Right cardiac atrium (tissue), 5 donors: ENCODE measurements around the gene MRC2. TPM values are rescaled to one million over a fixed set of nuclear protein-coding genes. Genes with fewer than 3 reads are reported as not detected.

Experiments
- ATAC-seq, 2 donors: fragments of 200-7000 bp; cut with Tn5 transposase; one replicate each; pipeline versions ENCODE4 v1.8.0 to v1.9.1; 2020; ENCODE audit warnings: moderate library complexity in 2 of 2, mild to moderate bottlenecking in 1 of 2
- DNase-seq, 3 donors: peaks; one replicate each; pipeline ENCODE4 v3.0.0-alpha.2; 2020
- H3K27ac ChIP-seq: one replicate; pipeline ENCODE4 v1.5.1; 2013; ENCODE audit warnings: mild to moderate bottlenecking, low read length, control low read depth, moderate library complexity
- H3K27me3 ChIP-seq: one replicate; pipeline ENCODE4 v1.6.1; 2013; ENCODE audit not compliant: control insufficient read depth, insufficient read depth
- H3K4me1 ChIP-seq: one replicate; pipeline ENCODE4 v1.6.1; 2013; ENCODE audit warnings: low read length; ENCODE audit not compliant: control insufficient read depth, insufficient read depth
- H3K4me3 ChIP-seq: one replicate; pipeline ENCODE4 v1.5.1; 2013; ENCODE audit warnings: low read length, control low read depth
- H3K9me3 ChIP-seq: one replicate; pipeline ENCODE4 v1.6.1; 2013; ENCODE audit warnings: low read length; ENCODE audit not compliant: control insufficient read depth
- WGBS: extraction: QIAGEN DNeasy Blood & Tissue Kit; methylation state at CpG from one replicate; pipeline ENCODE4 v1.1.7; 2013; 5-methylcytosine and 5-hydroxymethylcytosine counted together
- intact Hi-C, 4 donors: fragments of 100-400 bp; cut with DNase I; formaldehyde crosslinking; loops; one replicate each; pipeline versions ENCODE4 v1.11.0 to v1.14.0; 2022 to 2023
- polyA plus RNA-seq: library from polyadenylated mRNA; stranded (reverse); fragments of 200-250 nt; gene quantifications from one replicate; pipeline ENCODE4 v1.2.3, GENCODE V29; 2013
- total RNA-seq, 4 donors: library from RNA; stranded (reverse); fragmentation: NEBNext Ultra II Directional; extraction: Animal tissue kit (Norgen Biotek cat#: 25700); gene quantifications; one replicate each; pipeline ENCODE4 v1.2.1, GENCODE V29; 2021
- donor health status: healthy with polysubstance abuse.
- donor health status: DM: no; HTN: yes; CAD: no.
- donor health status: DM: no; HTN: no; CAD: no.
- donor health status: DM: no; HTN: yes; CAD: no; lungs with severe emphysema.
- donor health status: DM: yes; HTN: yes; CAD: no.

MRC2 gene
- total and polyA plus RNA-seq, 5 donors: 33.7 to 91.9 (median 50.7) TPM

DNA sequence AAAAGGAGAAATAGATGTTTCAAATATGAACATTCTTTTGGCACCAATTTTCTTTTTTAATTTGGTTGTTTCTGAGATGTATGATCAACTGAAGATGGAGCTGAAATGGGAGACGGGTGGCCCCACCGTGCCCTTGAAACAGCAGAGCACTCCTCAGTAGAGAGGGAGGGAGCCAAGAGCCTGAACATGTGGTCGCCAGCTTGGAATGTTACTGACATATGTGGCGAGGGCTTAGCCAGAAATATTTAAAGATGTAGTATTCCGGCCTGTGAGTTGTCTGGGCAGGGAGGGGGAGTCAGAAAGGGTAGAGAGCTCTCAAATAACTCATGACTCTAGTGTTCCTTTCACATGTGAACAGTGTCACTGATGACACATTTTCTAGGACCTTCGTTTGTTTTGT, 13.3 kb upstream of the MRC2 start:
- no peak for DNase-seq
- no peaks in the 10 kb centered on the region for H3K9me3 ChIP-seq
- peaks cover 3% of the 10 kb centered on the region for H3K4me1 ChIP-seq
- 42% methylated on average over 6 of the region's 6 CpGs for WGBS
- no peak overlapping the region for H3K4me3 ChIP-seq
- intact Hi-C loops: no loop called here
- no peak for ATAC-seq
- no peaks in the 10 kb centered on the region for H3K27me3 ChIP-seq
- no peak overlapping the region for H3K27ac ChIP-seq

DNA sequence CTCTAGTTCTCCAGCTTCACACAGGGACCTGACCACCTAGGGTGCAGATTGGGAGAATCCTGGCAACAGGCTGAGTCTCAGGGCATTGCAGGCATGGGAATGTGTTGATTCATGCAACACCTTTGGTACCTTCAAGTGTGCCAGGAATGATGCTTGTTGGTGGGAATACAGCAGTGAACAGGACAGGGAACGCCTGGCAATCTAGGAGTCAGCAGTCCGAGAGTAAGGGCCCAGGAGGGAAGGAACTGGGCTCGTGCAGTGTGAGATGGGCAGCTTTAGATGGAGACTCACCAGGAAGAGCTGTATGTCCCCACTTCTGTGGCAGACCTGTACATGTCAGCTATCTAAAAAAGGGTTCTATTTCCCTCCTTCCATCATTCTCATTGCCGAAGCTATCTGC, 12.0 kb upstream of the MRC2 start:
- no peak for ATAC-seq
- 83% methylated on average over 4 of the region's 4 CpGs for WGBS
- DNase-seq: no peak
- Histone ChIP-seq H3K27me3 (no peaks in the 10 kb centered on the region), H3K27ac (no peak overlapping the region), H3K4me3 (no peak overlapping the region), H3K4me1 (peaks cover 3% of the 10 kb centered on the region), H3K9me3 (no peaks in the 10 kb centered on the region)
- intact Hi-C loops: no loop called here

DNA sequence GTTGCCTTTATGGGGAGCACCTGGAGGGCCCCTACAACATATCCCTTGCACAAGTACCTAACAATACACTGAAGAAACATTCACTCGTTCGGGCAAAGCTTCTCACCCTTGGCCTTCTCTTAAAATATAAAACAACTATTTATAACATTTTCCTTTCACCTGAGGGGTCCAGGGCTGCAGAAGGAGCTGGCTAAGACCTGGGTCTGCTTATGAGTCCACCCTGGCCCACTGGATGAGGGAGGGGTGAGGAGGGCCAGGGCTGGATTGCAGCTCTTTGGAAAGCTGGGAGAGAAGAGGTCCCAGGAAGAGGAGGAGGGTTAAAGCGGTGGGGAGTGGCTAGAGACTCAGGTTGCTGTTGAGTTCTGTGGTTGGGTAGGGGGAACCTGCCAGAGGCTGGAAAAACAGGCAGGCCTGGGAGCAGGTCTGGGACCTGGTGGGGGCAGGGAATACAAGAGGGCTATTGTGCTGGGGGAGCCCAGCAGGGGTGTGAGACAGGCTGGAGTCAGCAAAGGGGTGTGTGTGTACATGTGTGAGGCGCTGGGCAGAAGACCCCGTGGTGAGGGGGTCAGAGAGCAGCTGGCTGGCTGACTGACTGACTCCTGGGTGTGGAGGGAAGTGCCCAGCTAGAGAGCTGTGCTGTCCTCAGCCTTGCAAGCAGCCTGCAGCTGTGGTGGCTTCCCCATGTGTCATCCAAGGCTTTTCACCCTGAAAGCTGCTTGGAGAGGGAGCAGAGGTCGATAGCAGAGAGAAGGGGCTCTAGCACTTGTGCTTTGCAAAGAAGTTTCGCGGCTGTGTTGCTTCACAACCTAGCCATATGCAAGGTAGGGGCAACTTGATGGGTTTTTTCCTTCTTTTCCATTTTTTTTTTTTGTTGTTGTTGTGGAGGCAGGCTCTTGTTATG, 10.2 kb upstream of the MRC2 start:
- Histone ChIP-seq H3K9me3 (no peaks in the 10 kb centered on the region), H3K27me3 (no peaks in the 10 kb centered on the region), H3K4me3 (no peak overlapping the region), H3K4me1 (peaks cover 3% of the 10 kb centered on the region), H3K27ac (no peak overlapping the region)
- DNase-seq: no peak
- intact Hi-C loops: no loop called here
- ATAC-seq: no peak
- 71% methylated on average over 8 of the region's 8 CpGs for WGBS

DNA sequence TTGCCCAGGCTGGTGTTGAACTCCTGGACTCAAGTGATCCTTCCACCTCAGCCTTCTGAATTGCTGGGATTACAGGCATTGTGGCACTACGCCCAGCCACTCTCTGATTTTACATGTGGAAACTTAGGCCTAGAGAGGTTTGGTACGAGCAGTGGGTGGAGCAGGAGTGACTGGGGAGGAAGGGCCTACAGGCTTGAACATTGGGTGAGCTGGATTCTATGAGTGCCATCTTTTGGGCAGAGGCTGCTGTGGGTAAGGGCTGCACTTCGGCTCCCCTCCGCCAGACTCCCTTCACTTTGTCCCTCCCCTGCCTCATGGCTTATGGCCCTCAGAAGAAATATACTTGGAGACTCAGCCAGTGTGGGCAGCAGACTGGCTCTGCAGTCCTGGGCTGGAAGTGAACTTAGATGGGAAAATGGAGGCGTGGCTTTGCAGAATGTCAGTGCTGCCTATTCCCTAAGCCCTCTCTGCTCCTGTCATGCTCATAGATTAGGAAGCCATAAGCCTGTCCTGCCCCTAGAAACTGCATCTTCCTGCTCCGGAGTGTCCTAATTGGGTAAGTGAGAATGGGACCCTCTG, 9.5 kb upstream of the MRC2 start:
- Histone ChIP-seq H3K4me3 (no peak overlapping the region), H3K27me3 (no peaks in the 10 kb centered on the region), H3K27ac (no peak overlapping the region), H3K9me3 (no peaks in the 10 kb centered on the region), H3K4me1 (peaks cover 3% of the 10 kb centered on the region)
- ATAC-seq: peak; percentile 8 to 15
- peak in 1 of 3 donors; percentile 75 for DNase-seq
- WGBS: 73% methylated on average over 6 of the region's 6 CpGs
- intact Hi-C loops: no loop called here

DNA sequence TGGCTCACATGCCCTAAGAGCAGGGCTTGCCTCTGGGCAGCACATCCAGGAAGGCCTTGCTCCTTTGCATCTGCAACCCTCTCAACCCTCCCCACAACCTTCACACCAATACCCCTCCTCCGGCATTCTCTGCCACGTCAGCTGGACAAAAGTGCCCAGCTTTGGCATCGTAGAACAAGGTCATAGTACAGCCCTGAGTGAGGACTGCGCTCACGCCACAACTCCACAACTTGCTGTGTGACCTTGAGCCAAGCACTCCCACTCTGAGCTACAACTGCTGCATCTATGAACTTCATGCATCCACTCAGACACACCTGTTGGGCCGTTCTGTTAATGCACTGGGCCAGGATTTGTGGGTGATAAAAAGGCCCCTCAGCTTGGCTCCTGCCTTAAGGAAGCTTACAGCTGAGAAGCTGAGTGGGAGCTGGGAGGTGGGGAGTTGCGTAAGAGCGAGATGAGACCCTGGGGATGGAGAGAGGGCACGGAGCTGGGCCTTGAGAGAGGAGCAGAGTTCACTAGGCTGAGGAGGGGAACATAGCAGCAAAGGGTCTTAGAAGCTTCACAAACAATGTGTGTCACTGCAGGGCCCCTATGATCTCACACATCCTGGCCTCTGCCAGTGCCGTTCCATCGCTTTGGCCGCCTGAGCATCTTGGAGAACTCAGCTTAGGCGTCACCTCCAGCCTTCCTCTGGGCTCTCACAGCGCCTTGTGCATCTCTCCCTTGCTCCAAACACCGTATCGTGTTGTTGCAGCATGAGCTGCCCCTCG, 8.6 kb upstream of the MRC2 start:
- H3K27ac ChIP-seq: no peak overlapping the region
- 70% methylated on average over 17 of the region's 17 CpGs for WGBS
- DNase-seq: peak; percentile 51 to 72 (median 69)

DNA sequence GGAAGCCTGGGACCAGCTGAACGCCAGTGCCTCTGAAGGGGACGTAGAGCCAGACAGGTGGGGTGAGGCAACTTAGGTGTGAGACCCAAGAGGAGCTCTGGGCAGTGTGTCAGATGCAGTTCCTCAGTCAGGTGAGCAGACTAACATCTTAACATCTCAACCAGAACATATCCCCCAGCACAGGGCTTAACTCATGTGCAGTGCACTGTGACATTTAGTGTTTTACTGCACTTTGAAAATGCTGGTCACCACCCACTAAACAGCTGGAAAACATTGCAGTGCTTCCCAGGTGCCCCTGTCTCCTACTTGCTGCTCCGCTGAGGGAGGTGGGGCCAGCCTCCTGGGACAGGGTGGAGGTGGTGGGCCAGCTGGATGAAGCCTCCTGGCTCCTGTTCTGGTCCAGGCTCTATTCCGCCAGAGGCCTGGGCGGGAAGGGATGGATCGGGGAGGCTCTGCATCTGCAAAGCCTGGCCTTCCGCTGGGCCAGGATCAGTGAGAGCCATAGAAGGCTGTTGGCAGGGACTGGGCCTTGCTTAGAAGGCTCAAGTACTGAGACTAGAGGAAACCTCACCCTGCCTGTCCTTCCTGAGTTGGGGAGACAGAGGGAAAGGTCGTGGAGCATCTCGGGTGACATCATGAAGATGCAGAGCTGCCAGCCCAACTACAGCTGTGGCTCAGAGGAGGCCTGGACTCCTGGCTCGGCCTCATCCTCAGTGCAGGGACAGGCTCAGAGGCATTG, 7.9 kb upstream of the MRC2 start:
- ATAC-seq (peak in 1 of 2 donors; percentile 34), DNase-seq (peak in 2 of 3 donors; percentile 61 to 62)
- Histone ChIP-seq H3K4me1 (peaks cover 3% of the 10 kb centered on the region), H3K27me3 (no peaks in the 10 kb centered on the region), H3K27ac (no peak overlapping the region), H3K4me3 (no peak overlapping the region), H3K9me3 (no peaks in the 10 kb centered on the region)
- intact Hi-C loops: no loop called here
- WGBS: 73% methylated on average over 10 of the region's 10 CpGs

More for the DNA sequence above, 8.6 kb upstream of the MRC2 start:
- no peak overlapping the region for H3K4me3 ChIP-seq
- intact Hi-C loops: no loop called here
- H3K27me3 ChIP-seq: no peaks in the 10 kb centered on the region
- peaks cover 3% of the 10 kb centered on the region for H3K4me1 ChIP-seq
- ATAC-seq: peak; percentile 47 to 61
- H3K9me3 ChIP-seq: no peaks in the 10 kb centered on the region

DNA sequence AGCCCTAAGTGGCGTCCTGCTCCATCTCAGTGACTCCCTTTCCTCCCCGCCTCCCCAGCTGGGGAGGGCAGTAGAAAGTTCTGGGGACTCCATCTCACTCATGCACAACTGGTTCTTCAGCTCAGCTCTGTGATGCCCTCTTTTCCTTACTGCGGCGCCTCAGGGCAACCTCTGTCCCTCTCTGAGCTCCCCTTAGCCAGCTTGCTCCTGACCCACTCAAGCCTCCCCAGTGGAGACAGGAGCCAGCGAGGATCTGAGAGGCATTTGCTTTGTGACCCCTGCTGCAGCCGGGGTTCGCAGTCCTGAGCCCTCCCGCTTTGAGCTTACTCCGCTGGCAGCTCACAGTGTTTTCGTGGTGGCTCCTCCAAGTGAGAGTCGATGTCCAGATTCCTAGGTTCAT, 6.2 kb upstream of the MRC2 start:
- H3K4me3 ChIP-seq: no peak overlapping the region
- 87% methylated on average over 11 of the region's 11 CpGs for WGBS
- no peak for ATAC-seq

DNA sequence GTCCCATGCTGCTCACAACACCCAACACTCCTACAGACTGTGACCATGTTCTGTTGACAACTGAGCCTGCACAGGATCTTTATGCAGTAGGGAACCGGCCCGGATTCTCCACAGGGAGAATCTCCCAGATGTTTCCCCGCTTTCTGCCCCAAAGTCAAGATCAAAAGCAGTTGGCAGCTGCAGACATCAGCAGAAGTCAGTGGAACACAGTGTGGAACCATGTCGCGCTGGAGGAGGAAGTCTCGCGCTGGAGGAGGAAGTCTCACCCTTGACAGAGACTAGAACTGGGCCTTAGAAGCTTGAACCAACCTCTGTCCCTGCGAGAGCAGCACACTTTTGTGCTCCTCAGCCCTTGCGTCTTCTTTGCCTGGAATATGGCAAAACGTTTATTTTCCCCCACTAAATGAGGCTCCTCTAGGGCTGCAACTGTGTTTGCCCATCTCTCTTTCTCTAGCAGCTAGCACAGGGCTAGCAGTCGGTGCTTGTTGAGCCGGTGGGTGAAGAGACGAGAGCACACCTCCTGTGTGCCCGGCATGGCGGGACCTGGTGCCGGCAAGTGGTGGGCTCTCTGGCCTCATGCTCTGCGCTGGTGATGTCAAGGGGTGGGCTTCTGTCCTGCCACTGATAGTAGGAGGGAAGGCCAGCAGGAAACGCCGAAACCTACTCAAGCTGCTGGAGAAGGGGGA, 2.1 kb upstream of the MRC2 start:
- no peaks in the 10 kb centered on the region for H3K27me3 ChIP-seq
- no peak overlapping the region for H3K4me3 ChIP-seq
- ATAC-seq (no peak), DNase-seq (peak in 1 of 3 donors; percentile 52)
- 86% methylated on average over 19 of the region's 19 CpGs for WGBS
- intact Hi-C loops: no loop called here
- peaks cover 2% of the 10 kb centered on the region for H3K4me1 ChIP-seq
- H3K27ac ChIP-seq: peak overlapping the region; percentile 10
- no peaks in the 10 kb centered on the region for H3K9me3 ChIP-seq

More for the DNA sequence above, 6.2 kb upstream of the MRC2 start:
- no peaks in the 10 kb centered on the region for H3K9me3 ChIP-seq
- no peaks in the 10 kb centered on the region for H3K27me3 ChIP-seq
- intact Hi-C loops: no loop called here
- no peak overlapping the region for H3K27ac ChIP-seq
- DNase-seq: no peak
- H3K4me1 ChIP-seq: peaks cover 2% of the 10 kb centered on the region

DNA sequence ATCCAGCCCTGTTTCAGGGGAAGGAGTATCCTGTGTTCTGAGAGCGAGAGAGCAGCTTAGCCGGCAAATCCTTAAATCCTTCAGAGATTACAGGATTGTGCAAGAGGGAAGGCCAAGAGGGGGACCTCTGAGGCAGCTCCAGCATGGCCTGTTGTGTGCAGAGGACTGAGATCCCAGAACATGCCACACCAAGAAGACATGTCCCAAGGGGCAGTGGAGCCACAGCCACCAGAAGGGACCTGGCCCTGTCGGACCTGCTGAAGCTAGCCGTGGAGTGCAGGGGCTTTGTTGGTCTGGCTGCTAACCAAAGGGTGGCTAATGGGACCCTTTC, 1.6 kb upstream of the MRC2 start:
- 65% methylated on average over 4 of the region's 4 CpGs for WGBS

DNA sequence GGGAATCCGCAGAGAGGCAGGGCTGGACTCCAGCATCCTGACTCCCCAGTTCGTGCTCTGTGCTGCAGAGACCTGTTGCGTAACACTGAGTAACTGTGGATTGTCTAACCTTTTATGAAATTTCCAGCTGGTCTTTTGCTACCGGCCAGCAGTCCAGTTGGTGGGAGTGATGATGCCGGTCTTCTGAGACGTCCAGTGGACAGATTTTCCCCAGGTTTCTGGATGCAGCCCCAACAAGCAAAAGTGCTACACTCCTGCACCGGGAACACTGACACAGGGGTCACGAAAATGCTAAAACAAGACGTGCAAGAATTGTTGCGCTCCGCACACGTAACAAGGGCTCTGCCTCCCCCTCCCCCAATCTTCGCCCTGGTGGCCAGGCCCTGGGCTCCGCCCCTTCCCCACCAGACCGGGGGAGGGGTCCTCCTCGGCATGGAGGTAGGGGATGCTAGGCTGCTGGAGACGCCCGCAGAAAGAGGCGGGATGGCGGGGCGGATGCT, 701 bp upstream of the MRC2 start:
- H3K27me3 ChIP-seq: no peaks in the 10 kb centered on the region
- DNase-seq (peak; percentile 81 to 87 (median 82)), ATAC-seq (peak; percentile 67 to 75)
- 8% methylated on average over 21 of the region's 21 CpGs for WGBS
- peak overlapping the region; percentile 66 for H3K27ac ChIP-seq
- H3K9me3 ChIP-seq: no peaks in the 10 kb centered on the region
- peak overlapping the region; percentile 51 for H3K4me3 ChIP-seq
- intact Hi-C loops: no loop called here
- H3K4me1 ChIP-seq: peaks cover 2% of the 10 kb centered on the region

More for the DNA sequence above, 1.6 kb upstream of the MRC2 start:
- ATAC-seq: peak; percentile 9 to 30
- H3K27ac ChIP-seq: no peak overlapping the region
- intact Hi-C loops: no loop called here
- no peaks in the 10 kb centered on the region for H3K27me3 ChIP-seq
- DNase-seq: peak in 2 of 3 donors; percentile 57 to 68
- H3K9me3 ChIP-seq: no peaks in the 10 kb centered on the region
- H3K4me3 ChIP-seq: no peak overlapping the region
- H3K4me1 ChIP-seq: peaks cover 2% of the 10 kb centered on the region
